SW480 (cell line): ENCODE data around the gene TMEM35A.
"Not testable (repeated sequence)": the region's sequence is repeated elsewhere in the genome, so short reads cannot be mapped to it uniquely, and the experiment has no call there.

Experiments used
- DNase-seq: peaks from one replicate; pipeline ENCODE4 v3.0.0-alpha.2; 2016; ENCODE audit warnings: low spot score

The TMEM35A gene, protein sequence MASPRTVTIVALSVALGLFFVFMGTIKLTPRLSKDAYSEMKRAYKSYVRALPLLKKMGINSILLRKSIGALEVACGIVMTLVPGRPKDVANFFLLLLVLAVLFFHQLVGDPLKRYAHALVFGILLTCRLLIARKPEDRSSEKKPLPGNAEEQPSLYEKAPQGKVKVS

DNA sequence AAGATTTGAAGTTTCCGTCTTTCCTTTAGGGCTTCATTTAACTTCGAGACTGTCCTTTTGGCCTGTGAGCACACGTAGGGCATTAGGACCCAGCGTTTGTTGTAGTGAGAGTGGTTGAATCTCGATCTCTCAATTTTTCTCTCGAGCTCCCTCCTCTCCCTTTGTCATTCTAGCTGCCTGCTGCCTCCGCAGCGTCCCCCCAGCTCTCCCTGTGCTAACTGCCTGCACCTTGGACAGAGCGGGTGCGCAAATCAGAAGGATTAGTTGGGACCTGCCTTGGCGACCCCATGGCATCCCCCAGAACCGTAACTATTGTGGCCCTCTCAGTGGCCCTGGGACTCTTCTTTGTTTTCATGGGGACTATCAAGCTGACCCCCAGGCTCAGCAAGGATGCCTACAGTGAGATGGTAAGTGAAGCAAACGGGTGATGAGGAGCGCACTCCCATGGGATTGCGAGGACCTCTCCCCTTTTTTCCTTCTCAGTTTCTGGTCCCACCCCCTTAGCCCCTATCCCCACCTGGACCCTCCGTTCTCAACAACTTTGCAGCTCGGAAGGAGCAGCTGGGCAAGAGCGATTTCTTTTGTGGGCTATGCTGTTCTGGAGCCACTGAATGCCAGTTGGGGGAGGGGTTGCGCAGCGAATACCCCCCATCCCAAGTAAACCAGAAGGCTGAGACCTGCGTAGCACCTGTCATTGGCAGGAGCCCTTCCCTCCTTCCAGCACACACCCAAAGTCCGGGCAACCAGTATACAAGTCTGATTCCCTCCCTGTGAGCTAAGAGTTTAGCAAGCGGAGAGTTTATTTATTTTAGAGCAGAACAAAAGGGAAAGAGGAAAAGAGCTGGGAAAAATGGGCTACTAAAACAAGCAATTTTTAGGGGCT, at the start of gene TMEM35A:
TMEM35A (plus strand) TSS at position 164 of the 883 bp plus-strand sequence; CDS start at position 288, 124 bp downstream.
- DNase-seq, result no peak

DNA sequence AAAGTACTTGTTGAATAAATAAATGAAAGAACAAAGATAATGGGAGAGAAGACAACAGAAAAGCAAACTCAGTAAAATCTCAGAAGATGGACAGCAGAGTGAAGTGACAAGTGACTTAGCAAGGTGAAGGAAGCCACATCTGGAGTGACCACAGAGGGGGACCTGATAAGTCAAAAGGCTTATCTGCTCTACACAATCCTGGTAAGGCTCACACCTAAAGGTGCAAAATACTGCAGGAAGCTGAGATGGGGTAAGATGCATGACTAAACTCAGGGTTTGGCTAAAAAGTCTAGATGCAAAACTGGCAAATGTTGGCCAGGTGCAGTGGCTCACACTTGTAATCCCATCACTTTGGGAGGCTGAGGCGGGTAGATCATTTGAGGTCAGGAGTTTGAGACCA, 49.0 kb upstream of the TMEM35A start:
- DNase-seq, result no peak

DNA sequence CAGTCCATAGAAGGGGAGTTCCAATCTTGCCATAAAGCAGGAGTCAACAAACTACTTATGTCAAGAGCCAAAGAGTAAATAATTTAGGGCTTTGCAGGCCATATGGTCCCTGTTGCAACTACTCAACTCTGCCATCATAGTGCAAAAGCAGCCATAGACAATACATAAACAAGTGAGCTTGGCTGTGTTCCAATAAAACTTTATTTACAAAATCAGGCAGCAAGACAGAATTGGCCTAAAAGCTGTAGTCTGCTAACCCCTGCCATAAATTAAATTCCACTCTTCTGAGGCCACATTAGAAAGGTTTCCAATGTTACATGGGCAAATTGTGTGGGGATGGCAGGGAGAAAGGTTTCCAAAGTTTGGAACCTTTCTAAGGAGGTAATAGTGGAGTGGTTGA, 41.4 kb upstream of the TMEM35A start:
- no peak for DNase-seq

DNA sequence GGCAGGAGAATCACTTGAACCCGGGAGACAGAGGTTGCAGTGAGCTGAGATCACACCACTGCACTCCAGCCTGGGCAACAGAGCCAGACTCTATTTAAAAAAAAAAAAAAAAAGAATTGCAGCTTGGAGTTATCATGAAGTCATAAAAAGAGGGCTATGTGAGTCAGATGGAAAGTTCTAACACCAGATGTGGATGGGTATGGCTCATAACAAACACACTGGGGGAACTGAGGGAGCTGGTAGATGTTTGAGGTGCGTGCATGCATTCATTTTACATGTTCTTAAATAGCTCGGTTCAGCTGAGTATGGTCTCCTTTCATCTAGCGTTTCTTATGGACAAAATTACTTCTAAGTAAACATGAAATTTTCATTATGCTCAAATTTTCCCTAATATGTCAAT, 38.5 kb upstream of the TMEM35A start:
- DNase-seq, result no peak

DNA sequence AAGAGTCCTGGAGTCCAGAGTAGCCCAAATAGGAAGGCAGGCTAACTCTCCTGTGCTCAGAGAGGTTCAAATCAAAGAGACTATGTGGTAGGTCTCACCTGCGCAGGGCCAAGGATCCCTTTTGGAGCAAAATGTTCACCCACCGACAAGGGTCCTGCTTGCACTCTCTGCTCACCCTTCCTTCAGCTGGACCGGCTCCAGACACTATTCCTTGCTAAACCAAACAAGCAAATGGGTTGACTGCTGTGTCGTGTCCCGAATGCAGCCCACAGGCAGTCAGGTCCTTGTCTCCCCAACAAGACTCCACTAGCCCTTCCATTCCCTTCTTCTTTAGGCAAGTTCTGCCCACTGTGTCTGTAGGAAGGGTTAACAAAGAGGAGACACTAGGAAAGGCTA, 27.5 kb upstream of the TMEM35A start:
- no peak for DNase-seq

DNA sequence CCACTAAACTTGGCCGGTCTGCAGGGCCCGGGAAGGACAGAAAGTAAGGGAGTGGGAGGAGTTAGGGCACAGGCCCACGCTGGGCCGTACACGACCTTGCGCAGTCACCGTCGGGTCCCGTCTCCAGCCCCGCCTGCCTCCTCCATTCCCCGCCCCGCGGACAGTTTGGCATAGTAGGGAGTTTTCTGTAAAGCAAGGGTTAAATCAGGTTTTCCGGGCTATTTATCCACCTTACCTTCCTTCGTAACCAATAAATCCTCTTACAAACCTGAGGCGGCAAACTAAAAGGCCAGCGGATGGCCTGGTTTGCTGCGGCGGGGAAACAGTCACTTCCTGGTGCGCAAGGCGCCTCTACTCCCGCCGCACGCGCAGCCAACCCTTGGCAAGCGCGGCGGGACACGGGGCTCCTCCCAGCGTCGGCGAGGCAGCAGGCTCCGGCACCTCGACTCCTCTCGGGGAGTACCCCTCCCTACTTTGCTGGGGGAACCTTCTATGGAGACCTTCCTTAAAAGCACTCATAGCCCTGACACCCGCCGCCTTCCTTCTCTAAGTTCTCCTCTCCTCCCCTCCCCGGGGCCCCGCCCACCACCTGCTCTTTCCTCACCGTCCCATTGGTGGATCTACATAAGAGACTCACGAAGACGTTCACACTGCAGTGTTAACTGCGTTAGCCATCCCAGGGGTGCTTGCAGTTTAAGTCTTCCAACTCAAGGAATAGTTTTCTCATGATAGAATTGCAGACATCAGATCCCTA, 27.0 kb upstream of the TMEM35A start, which contains the start of gene TRMT2B:
TRMT2B (minus strand) TSS at position 563 of the 754 bp plus-strand sequence. CDS start 9,822 bp downstream, outside the sequence.
- peak; percentile 63 for DNase-seq

DNA sequence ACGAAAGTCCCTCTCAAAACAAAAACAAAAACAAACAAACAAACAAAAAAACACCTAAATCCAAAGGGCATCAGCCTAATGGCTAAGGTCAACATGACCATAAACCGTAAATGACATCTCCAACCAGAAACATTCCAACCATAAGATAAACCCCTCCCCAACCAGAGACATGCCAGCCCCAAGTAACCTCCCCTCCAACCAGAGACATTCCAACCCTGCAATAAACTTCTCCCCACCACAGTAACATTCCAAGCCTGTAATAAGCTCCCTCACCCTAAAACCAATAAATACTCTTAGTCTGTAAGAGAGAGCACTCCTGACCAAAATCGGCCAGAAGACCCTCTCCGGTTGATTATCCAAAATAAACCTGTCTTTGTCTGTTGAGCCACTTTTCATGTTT, 22.1 kb upstream of the TMEM35A start:
- not testable (repeated sequence) for DNase-seq

DNA sequence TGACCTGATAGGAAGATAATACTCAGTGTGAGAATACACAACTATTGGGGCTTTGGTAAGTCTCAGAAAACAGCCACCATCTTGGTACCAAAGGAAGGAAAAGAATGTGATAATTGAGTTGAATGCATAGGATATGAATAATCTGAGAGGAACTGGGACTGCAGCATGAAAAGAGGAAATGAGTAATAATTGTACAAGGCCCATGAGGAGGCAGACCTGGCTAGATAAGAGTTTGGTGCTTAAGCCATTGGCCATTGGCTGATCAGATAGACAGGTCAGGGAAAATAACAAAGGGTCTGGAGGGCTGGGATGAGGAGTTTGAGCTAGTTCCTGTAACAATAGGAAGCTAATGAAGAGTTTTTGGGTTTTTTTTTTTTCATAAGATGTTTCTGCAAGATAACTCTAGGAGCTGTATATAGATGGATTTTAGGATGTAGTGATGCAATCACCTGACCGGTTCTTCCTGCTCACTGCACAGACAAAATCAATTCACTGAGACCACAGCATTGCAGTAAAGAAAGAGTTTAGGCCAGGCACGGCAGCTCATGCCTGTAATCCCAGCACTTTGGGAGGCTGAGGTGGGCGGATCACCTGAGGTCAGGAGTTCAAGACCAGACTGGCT, 21.5 kb upstream of the TMEM35A start:
- DNase-seq, result peak; percentile 7

DNA sequence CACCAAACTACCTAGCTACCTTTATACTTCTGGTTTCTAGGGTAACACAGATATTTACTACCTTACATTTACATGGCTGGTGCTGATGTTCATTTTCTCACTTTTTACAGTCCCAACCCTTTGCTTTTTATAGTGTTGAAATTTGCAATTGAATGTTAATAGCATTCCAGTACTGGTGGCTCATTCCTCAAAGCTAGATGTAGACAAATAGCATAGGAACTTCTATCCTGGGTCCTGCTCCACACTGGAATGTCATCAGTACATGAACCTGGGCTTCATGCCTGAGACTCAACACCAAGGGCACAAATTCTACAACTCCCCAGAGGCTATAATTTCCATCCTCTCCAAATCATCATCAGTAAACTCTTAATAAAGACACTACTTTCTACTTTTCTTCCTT, 16.5 kb upstream of the TMEM35A start:
- no peak for DNase-seq

DNA sequence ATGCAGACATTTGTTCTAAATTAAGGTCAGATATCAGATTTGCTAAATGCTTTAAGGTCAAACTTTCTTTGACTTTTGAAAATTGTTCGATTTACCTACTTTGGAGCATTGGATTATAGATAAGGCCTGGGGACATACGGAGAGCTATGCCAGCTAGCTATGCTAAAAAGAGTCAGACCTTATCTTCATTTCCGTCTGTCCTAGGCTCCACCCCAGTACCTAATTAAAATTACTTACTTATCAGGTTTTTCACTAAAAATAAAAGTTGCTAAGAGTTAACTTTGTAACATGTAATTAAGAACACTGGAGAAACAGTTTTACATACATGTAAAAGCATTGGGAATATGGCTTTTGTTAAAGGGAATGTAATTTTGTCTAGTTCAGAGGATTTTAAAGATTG, 7.1 kb upstream of the TMEM35A start:
- DNase-seq, result no peak

DNA sequence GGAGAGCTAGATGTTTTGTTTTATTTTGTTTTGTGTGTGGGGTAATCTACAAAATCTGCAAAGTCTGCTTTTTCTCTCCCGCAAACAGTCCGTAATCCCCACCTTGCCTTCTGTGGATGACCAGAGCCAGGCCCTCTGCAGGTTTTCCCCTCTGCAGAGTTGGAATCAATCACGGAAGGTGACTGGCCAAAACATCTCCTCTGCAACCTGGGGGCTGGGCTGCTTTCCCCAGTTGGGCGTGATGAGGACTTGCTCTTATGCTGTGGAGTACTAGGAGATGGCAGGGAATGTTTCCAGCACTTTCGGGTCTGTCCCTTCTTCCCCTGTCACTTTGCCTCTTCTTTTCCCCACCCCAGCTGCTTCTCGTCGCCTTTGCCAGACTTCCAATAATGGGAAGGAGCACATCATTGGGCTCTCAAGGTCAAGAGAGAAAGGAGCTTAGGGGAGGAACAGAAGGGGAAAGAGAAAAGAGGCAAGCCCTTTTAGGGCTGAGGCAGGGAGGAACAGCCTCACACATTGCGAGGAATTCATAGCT, 1.1 kb downstream of the TMEM35A start:
- DNase-seq, result no peak

DNA sequence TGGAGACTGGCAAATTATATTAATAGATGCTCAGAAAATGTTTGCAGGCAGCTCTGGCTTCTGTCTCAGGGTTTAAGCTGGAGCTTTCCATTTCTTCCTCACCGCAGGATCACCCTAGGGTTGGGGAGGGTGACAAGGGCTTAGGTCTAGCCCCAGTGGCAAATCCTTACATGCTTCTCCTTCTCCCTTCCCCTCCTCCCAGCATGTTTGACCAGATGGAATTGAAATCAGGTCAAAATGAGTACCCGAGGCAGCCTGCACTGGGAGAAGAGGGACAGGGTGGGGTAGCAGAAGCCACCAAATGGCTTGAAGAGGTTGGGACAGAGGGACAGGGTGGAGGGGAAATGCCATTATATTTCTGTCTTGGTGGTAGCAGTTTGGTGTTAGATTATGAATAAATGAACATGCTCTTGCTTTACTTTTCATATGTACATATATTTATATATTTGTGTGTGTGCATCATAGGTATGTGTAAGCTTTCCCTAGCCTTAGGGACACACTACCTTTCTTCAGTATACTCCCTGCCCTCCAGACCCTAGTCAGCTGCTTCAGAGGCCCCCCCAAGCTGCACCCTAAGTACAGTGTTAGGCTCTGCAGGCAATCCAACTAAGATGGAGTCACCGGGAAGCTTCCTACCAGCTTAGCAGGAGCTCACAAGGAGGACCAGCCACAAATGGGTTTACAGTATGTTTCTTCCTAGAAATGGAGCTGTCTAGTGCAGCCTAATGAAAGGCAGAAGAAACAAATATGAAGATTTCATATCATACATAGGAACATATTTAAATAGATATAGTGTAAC, 1.8 kb downstream of the TMEM35A start:
- DNase-seq, result no peak

DNA sequence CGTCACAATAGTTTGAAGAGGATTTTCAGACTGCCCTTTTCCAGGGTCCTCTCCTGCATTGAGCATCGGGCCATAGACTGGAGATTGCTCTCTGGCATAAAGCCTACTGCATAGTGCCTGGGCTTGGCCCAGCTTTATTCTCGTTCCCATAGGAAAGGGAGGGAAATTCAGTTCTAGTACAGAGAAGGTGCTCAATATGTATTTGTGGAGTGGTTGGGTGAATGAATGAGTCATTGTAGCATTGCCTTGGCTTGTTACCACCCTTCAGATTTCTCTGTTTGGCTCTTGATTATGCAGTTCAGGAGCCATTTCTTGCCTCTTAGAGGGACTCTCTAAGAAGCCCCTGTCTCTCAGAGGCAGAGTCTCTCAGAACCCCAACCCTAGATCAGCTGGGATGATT, 2.6 kb downstream of the TMEM35A start:
- DNase-seq, result no peak

DNA sequence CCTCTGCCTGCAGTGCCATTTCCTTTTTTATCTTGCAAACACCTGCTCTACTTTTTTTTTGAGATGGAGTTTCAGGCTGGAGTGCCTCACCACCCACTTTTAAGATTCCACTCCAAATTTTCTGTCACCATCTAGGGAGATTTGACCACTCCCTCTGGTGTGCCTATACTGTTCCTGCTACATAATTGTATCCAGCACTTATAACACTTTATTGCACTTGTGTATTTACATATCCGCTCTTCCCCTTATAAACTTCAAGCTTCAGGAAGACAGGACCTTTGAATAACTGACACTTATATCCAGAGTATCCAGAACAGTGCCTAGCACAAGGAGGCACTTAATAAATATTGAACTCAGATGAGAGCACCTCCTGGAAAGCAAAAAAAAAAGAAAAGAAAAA, 13.1 kb downstream of the TMEM35A start:
- no peak for DNase-seq

DNA sequence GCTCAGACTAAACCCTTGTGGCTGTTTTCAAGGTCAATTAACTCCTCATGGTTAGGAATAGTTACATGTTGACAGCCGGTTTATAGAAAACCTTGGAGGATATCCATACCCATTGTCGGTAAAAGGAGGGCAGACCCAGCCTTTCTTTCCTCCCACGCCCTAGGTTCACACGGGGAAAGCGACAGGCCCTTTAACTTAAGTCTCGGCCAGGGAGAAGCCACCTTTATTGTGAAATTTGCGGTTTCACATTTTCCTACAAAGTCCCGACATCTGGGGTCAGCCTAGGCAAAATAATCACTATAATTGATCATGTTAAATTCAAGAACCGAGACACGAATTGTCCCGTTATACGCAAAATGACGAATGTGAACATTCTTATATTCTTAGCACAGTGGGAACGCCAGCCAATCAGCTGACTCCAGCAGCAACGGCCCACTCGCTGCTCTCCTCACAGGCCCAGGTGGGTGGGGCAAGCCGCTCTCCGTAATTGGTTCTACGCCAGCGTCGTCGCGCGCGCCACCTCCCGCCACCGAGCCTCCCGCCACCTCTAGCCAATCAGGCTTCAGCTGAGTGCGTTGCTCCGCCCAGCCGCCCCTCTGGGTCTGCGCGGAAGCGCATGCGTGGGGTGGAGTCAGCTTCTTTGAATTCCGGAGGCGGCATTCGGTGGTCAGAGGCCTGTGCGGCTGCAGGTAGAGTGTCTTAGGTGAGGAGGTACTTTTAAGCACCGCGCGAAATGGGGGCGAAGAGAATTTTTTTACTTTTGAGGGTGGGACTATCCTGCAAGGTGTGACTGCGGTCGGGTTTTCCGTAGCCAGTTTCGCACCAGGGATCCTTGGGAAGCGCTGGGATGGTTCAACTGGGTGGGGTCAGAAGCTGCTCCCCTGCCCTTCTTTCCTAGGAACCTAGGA, 19.1 kb downstream of the TMEM35A start, which contains the start of gene CENPI:
CENPI (plus strand) TSS at position 659 of the 908 bp plus-strand sequence. CDS start 2,867 bp downstream, outside the sequence.
- DNase-seq, result peak; percentile 92

DNA sequence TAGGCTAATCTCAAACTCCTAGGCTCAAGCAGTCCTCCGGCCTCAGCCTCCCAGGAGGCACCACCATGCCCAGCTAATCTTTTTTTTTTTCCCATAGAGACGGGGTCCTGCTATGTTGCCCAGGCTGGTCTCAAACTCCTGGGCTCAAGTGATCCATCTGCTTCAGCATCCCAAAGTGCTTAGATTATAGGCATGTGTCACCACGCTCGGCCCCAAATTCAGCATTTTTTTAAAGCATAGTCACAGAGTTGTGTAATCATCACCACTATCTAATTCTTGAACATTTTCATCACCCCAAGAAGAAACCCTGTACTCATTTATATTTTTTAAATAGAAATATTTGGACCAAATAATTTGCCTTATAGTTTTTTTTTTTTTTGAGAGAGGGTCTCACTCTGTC, 29.6 kb downstream of the TMEM35A start:
- no peak for DNase-seq

DNA sequence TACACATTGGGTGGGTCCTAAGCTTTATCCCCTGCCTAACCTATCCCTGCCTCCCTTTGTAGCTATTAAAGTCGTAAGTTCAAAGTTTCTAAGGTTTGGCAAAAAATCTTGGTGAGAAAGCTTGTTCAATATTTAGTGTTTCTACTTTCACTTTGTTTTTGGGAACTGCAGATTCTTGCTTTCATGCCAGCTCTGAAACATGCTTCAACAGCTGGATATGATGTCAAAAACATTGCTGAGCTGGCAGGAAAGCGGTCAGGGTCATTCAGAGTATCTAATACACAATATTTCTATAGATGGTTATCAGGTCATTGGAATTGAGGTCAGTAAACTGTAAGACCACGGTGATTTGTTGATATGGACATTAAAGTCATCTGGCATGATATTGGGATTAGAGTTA, 39.0 kb downstream of the TMEM35A start:
- DNase-seq, result no peak

DNA sequence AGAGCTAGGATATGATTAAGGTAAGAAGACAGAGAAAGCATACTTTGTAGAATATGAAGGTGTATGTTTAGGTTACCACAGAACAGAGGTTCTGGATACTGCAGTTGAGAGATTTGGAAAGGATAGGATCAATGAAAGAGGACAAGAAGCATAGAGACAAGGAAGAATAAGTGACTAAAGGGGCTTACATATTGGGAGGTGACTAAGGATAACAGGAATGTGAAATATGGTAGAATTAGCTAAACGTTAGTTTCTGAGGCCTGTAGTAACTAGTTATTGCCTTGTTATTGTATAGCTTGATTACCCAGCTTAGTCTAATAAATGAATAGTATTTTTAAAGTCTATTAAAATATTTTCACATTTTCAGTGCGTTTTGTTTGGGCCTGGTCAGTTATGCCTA, 57.6 kb downstream of the TMEM35A start:
- DNase-seq, result no peak
